HEK293 (cell line): ENCODE results near the gene LSM2.
"Not testable (repeated sequence)": the region's sequence is repeated elsewhere in the genome, so short reads cannot be mapped to it uniquely, and the experiment has no call there.

Experiments
- CTCF ChIA-PET: fragments of 350-600 bp; formaldehyde crosslinking; extraction: SDS; loops from one replicate; lab custom pipeline; 2021; ENCODE audit warnings: antibody characterized with exemption; lab: Yijun Ruan, JAX
- POLR2A ChIA-PET: fragments of 300-600 bp; formaldehyde crosslinking; extraction: SDS; loops from one replicate; lab custom pipeline; 2020; ENCODE audit warnings: antibody characterized with exemption, inconsistent platforms; lab: Yijun Ruan, JAX
- H3K27ac ChIP-seq: fragments of 200-500 bp; sonication (Bioruptor generic); 2 replicates; pipeline ENCODE4 v1.5.1; 2014; ENCODE audit warnings: low read depth, low read length, control low read depth, inconsistent platforms; ENCODE audit errors: extremely low read depth
- H3K36me3 ChIP-seq, 2 experiments: fragments of 200-500 bp in 1 of 2; sonication (Bioruptor generic) in 1 of 2; 1 replicate in 1 of 2; 2 replicates in 1 of 2; pipeline ENCODE4 v1.5.1; 2014 to 2017; ENCODE audit warnings: inconsistent platforms in 2 of 2, low read length in 2 of 2; ENCODE audit not compliant: control insufficient read depth in 2 of 2, insufficient read depth in 1 of 2
- H3K4me1 ChIP-seq: fragments of 200-500 bp; sonication (Bioruptor generic); 2 replicates; pipeline ENCODE4 v1.5.1; 2014; ENCODE audit warnings: mild to moderate bottlenecking, low read length, inconsistent platforms; ENCODE audit not compliant: control insufficient read depth, insufficient read depth
- H3K4me3 ChIP-seq: 2 replicates; pipeline ENCODE4 v1.5.1; 2011; ENCODE audit warnings: low read depth, mild to moderate bottlenecking, control low read depth, low read length, moderate library complexity
- H3K9me3 ChIP-seq: fragments of 200-500 bp; sonication (Bioruptor generic); 2 replicates; pipeline ENCODE4 v1.5.1; 2014; ENCODE audit warnings: low read depth, low read length, inconsistent platforms; ENCODE audit not compliant: control insufficient read depth, insufficient read depth
- AEBP2 ChIP-seq: fragments of 450-650 bp; formaldehyde crosslinking; IDR thresholded peaks from 2 replicates; pipeline ENCODE4 v1.5.1; 2016; ENCODE audit warnings: missing biosample characterization, missing genetic modification characterization, borderline replicate concordance
- EGR2 ChIP-seq: fragments of 450-650 bp; formaldehyde crosslinking; IDR thresholded peaks from 2 replicates; pipeline ENCODE4 v1.5.1; 2016; ENCODE audit warnings: low read depth, missing biosample characterization, missing genetic modification characterization
- HOXA7 ChIP-seq: sonication (generic); formaldehyde crosslinking; IDR thresholded peaks from 2 replicates; pipeline ENCODE4 v1.8.1; 2022; ENCODE audit warnings: missing genetic modification reagents, borderline replicate concordance
- PBX3 ChIP-seq: sonication (generic); formaldehyde crosslinking; IDR thresholded peaks from 2 replicates; pipeline ENCODE4 v1.8.1; 2022; ENCODE audit warnings: mild to moderate bottlenecking, moderate library complexity, missing genetic modification reagents
- PRDM10 ChIP-seq: fragments of 450-650 bp; formaldehyde crosslinking; IDR thresholded peaks from 2 replicates; pipeline ENCODE4 v1.5.1; 2016; ENCODE audit warnings: missing biosample characterization, missing genetic modification characterization
- SP7 ChIP-seq: fragments of 450-650 bp; formaldehyde crosslinking; IDR thresholded peaks from 2 replicates; pipeline ENCODE4 v1.5.1; 2016; ENCODE audit warnings: missing biosample characterization, missing genetic modification characterization
- ZBTB20 ChIP-seq: fragments of 450-650 bp; formaldehyde crosslinking; IDR thresholded peaks from 2 replicates; pipeline ENCODE4 v1.5.1; 2016; ENCODE audit warnings: missing biosample characterization, missing genetic modification characterization
- ZEB2 ChIP-seq: fragments of 450-650 bp; formaldehyde crosslinking; IDR thresholded peaks from 2 replicates; pipeline ENCODE4 v1.5.1; 2016; ENCODE audit warnings: missing biosample characterization, missing genetic modification characterization
- ZFHX2 ChIP-seq: fragments of 450-650 bp; formaldehyde crosslinking; conservative IDR thresholded peaks from 2 replicates; pipeline ENCODE4 v1.5.1; 2016; ENCODE audit warnings: missing biosample characterization, missing genetic modification characterization
- ZNF121 ChIP-seq: fragments of 450-650 bp; formaldehyde crosslinking; IDR thresholded peaks from 2 replicates; pipeline ENCODE4 v1.5.1; 2016; ENCODE audit warnings: missing biosample characterization, missing genetic modification characterization
- ZNF248 ChIP-seq: fragments of 450-650 bp; formaldehyde crosslinking; IDR thresholded peaks from 2 replicates; pipeline ENCODE4 v1.5.1; 2017; ENCODE audit warnings: missing biosample characterization, missing genetic modification characterization
- ZNF600 ChIP-seq: fragments of 450-650 bp; formaldehyde crosslinking; IDR thresholded peaks from 2 replicates; pipeline ENCODE4 v1.5.1; 2016; ENCODE audit warnings: missing biosample characterization, missing genetic modification characterization
- ZNF664 ChIP-seq: fragments of 450-650 bp; formaldehyde crosslinking; IDR thresholded peaks from 2 replicates; pipeline ENCODE4 v1.5.1; 2016; ENCODE audit warnings: missing biosample characterization, missing genetic modification characterization

LSM2 gene

GRCh38 chr6:31817929-31818511 lies 11.3 kb upstream of the LSM2 start:
- TF ChIP-seq EGR2 (tag by site-specific recombination) (peak; percentile 22; the same call in 1 of the 2 replicates), ZFHX2 (tag by site-specific recombination) (peak; percentile 43; the same call in 1 of the 2 replicates), SP7 (0 out of 2 replicates have a peak, but pooled peaks have one; percentile 6), ZNF121 (tag by site-specific recombination) (peak; percentile 78), PRDM10 (tag by site-specific recombination) (peak; percentile 60; the same call in 1 of the 2 replicates), ZNF600 (0 out of 2 replicates have a peak, but pooled peaks have one; percentile 28)
- TF ChIP-seq, all 188 proteins: peak for 6; not testable (repeated sequence) for 182
- not testable (repeated sequence) for H3K4me1 ChIP-seq, H3K9me3 ChIP-seq
- H3K4me3 ChIP-seq, result peak overlapping the region; percentile 33
- ChIA-PET CTCF (interaction anchor here (0.5 to 1.2 kb wide), 2 partner anchors 11 to 28 kb away, joined by 3 read pairs; partner anchors contain the start of gene LSM2), POLR2A (interaction anchor here (0.7 to 2.4 kb wide), 3 partner anchors 9 to 12 kb away, joined by 7 to 20 read pairs (median 7); partner anchors contain the start of genes HSPA1B and LSM2)
- H3K36me3 ChIP-seq, result peaks cover 0 to 25% of the 10 kb centered on the region in 2 experiments; a peak in 1 of 3 replicates
- H3K27ac ChIP-seq, result peak overlapping the region; percentile 1; the same call in 1 of the 2 replicates

- Histone ChIP-seq H3K36me3 (peaks cover 0 to 25% of the 10 kb centered on the region in 2 experiments; a peak in 1 of 3 replicates), H3K27ac (peak overlapping the region; percentile 54; the same call in 1 of the 2 replicates), H3K4me3 (peak overlapping the region; percentile 33)
- H3K4me1 ChIP-seq, H3K9me3 ChIP-seq: not testable (repeated sequence)
- ChIA-PET POLR2A (interaction anchor here (0.7 to 2.4 kb wide), 3 partner anchors 10 to 12 kb away, joined by 7 to 20 read pairs (median 7); partner anchors contain the start of genes HSPA1B and LSM2), CTCF (interaction anchor here (0.5 kb wide), 1 partner anchor 28 kb away, joined by 3 read pairs; no protein-coding TSS in a partner anchor)
Measured at GRCh38 chr6:31817133-31817928, 10.6 kb upstream of the LSM2 start.

GRCh38 chr6:31815025-31815838 lies 8.5 kb upstream of the LSM2 start, which contains the start of the genes HSPA1A and HSPA1L:
Gene HSPA1A, plus strand, starts transcription at chr6:31815543. Its CDS starts 214 bp downstream, at chr6:31815757.
Gene HSPA1L, minus strand, starts transcription at chr6:31815283. Its CDS starts 3,311 bp downstream, at chr6:31811972.
- TF ChIP-seq ZNF248 (tag by site-specific recombination) (no peak), ZNF664 (tag by site-specific recombination) (no peak), HOXA7 (CRISPR knock-in tag) (no peak), ZBTB20 (no peak), AEBP2 (tag by site-specific recombination) (no peak), ZNF600 (no peak), ZEB2 (no peak), PBX3 (CRISPR knock-in tag) (0 out of 2 replicates have a peak, but pooled peaks have one; percentile 46)
- ChIA-PET POLR2A (interaction anchor here (0.5 to 5.6 kb wide), 41 partner anchors 8 to 1156 kb away, joined by 3 to 206 read pairs (median 4); partner anchors contain the start of genes ABHD16A, C6orf47, CLIC1 and DDAH2), CTCF (interaction anchor here (0.7 to 1.1 kb wide), 5 partner anchors 11 to 79 kb away, joined by 3 read pairs; partner anchors contain the start of gene CLIC1)
- Histone ChIP-seq H3K4me3 (peak within 1 kb of the TSS; percentile 46), H3K4me1 (peaks cover 4% of the 10 kb centered on the region; the same call in 1 of the 2 replicates), H3K27ac (peak within 1 kb of the TSS; percentile 80), H3K9me3 (no peaks in the 10 kb centered on the region), H3K36me3 (peaks cover 0 to 31% of the 10 kb centered on the region in 2 experiments; a peak in 1 of 3 replicates)
